WERI-Rb-1 (cell line): ENCODE results near the gene TRAF3.
"Not testable (repeated sequence)": the region's sequence is repeated elsewhere in the genome, so short reads cannot be mapped to it uniquely, and the experiment has no call there.

Source experiments
- DNase-seq: peaks from one replicate; pipeline ENCODE4 v3.0.0-alpha.2; 2020
- H3K27ac ChIP-seq: fragments of 250-450 bp; sonication (Bioruptor Pico); 2 replicates; pipeline ENCODE4 v1.5.1; 2020; ENCODE audit warnings: mild to moderate bottlenecking, moderate library complexity
- H3K27me3 ChIP-seq: fragments of 250-450 bp; sonication (Bioruptor Pico); 2 replicates; pipeline ENCODE4 v1.5.1; 2021; ENCODE audit warnings: mild to moderate bottlenecking, low read depth, moderate library complexity; ENCODE audit not compliant: insufficient read depth, severe bottlenecking
- H3K36me3 ChIP-seq: fragments of 250-450 bp; sonication (Bioruptor Pico); 2 replicates; pipeline ENCODE4 v1.5.1; 2020; ENCODE audit warnings: mild to moderate bottlenecking, moderate library complexity
- H3K4me3 ChIP-seq: 2 replicates; pipeline ENCODE4 v1.5.1; 2011; ENCODE audit warnings: low read depth, mild to moderate bottlenecking, control low read depth, low read length
- H3K9me3 ChIP-seq: fragments of 250-450 bp; sonication (Bioruptor Pico); 2 replicates; pipeline ENCODE4 v1.5.1; 2021; ENCODE audit warnings: mild to moderate bottlenecking, moderate library complexity; ENCODE audit not compliant: severe bottlenecking
- TF ChIP-seq, protein P1 (sequence below): IDR thresholded peaks from 2 replicates; pipeline ENCODE4 v1.5.1; 2011; ENCODE audit warnings: low read depth, mild to moderate bottlenecking, control low read depth, inconsistent platforms, low read length

TRAF3 gene

DNA sequence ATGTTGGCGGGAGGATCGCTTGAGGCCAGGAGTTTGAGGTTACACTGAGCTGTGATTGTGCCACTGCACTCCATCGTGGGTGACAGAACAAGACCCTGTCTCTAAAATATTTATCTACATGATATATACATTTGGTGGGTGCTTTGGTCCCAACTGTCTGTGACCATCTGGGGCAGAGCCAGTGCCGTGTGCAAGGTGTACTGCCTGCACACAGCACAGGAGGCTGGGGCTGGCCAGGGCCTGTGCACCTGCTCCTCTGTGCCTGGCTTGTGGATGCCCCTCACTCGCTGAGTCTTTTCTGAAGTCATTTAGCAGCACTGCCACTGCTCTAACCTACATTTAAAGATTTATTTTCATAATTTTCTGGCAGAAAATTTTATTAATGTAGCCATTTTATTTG, 58.7 kb downstream of the TRAF3 start:
- no peaks in the 10 kb centered on the region for H3K9me3 ChIP-seq
- DNase-seq, result no peak
- peaks cover 5% of the 10 kb centered on the region; the same call in 1 of the 2 replicates for H3K36me3 ChIP-seq
- no peak overlapping the region for H3K27ac ChIP-seq
- TF ChIP-seq, protein P1, sequence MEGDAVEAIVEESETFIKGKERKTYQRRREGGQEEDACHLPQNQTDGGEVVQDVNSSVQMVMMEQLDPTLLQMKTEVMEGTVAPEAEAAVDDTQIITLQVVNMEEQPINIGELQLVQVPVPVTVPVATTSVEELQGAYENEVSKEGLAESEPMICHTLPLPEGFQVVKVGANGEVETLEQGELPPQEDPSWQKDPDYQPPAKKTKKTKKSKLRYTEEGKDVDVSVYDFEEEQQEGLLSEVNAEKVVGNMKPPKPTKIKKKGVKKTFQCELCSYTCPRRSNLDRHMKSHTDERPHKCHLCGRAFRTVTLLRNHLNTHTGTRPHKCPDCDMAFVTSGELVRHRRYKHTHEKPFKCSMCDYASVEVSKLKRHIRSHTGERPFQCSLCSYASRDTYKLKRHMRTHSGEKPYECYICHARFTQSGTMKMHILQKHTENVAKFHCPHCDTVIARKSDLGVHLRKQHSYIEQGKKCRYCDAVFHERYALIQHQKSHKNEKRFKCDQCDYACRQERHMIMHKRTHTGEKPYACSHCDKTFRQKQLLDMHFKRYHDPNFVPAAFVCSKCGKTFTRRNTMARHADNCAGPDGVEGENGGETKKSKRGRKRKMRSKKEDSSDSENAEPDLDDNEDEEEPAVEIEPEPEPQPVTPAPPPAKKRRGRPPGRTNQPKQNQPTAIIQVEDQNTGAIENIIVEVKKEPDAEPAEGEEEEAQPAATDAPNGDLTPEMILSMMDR, result no peak
- H3K27me3 ChIP-seq, result no peaks in the 10 kb centered on the region
- H3K4me3 ChIP-seq, result no peak overlapping the region

DNA sequence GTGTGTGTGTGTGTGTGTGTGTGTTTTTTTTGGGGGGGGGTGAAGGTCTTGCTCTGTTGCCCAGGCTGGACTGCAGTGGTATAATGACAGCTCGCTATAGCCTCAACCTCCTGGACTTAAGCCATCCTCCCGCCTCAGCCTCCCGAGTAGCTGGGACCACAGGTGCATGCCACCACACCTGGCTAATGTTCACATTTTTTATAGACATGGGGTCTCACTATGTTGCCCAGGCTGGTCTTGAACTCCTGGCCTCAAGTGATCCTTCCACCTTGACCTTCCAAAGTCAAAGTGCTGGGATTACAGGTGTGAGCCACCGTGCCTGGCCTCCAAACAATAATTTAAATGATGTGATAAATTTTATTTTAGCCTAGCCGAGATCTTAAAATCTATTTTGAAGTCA, 59.9 kb downstream of the TRAF3 start:
- H3K4me3 ChIP-seq, H3K36me3 ChIP-seq, DNase-seq, H3K9me3 ChIP-seq, H3K27ac ChIP-seq, H3K27me3 ChIP-seq: not testable (repeated sequence)

DNA sequence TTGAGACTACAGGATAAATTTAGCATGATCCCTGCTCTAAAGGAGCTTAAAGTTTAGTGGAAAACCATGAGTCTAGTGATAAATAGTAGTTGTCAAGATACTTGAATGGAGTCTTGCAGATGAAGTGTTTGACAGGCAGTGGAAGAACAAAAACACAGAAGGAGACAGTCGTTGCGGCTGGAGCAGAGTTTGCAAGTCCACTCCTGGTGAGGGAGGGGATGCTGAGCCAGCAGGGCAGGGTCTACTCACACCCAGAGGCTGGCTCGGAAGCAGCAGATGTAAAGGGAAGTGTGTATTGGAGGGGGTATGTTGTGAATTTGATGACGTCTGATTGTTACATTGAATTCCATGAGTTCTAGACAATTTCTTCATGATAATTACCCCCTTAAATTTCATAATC, 61.3 kb downstream of the TRAF3 start:
- DNase-seq, result no peak
- no peak overlapping the region for H3K4me3 ChIP-seq
- H3K27ac ChIP-seq, result no peak overlapping the region
- TF ChIP-seq, protein P1, result no peak
- peaks cover 5% of the 10 kb centered on the region; the same call in 1 of the 2 replicates for H3K36me3 ChIP-seq
- no peaks in the 10 kb centered on the region for H3K27me3 ChIP-seq
- no peaks in the 10 kb centered on the region for H3K9me3 ChIP-seq

DNA sequence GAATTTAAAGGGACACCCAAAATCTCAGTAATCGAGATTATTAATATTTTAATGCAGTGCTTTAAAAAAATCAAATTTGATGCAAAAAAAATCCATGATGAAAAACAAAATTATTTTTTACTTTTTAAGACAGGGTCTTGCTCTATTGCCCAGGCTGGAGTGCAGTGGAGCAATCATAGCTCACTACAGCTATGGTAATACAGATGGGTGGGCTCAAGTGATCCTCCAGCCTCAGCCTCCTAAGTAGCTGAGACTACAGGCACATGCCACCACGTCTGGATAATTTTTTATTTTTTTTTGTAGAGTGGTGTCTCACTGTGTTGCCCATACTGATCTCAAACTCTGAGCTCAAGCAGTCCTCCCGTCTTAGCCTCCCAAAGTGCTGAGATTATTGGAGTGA, 62.9 kb downstream of the TRAF3 start:
- no peak for DNase-seq
- Histone ChIP-seq H3K27ac (no peak overlapping the region), H3K4me3 (no peak overlapping the region), H3K36me3 (no peaks in the 10 kb centered on the region; the same call in 1 of the 2 replicates), H3K9me3 (no peaks in the 10 kb centered on the region), H3K27me3 (no peaks in the 10 kb centered on the region)
- TF ChIP-seq, protein P1, result no peak

DNA sequence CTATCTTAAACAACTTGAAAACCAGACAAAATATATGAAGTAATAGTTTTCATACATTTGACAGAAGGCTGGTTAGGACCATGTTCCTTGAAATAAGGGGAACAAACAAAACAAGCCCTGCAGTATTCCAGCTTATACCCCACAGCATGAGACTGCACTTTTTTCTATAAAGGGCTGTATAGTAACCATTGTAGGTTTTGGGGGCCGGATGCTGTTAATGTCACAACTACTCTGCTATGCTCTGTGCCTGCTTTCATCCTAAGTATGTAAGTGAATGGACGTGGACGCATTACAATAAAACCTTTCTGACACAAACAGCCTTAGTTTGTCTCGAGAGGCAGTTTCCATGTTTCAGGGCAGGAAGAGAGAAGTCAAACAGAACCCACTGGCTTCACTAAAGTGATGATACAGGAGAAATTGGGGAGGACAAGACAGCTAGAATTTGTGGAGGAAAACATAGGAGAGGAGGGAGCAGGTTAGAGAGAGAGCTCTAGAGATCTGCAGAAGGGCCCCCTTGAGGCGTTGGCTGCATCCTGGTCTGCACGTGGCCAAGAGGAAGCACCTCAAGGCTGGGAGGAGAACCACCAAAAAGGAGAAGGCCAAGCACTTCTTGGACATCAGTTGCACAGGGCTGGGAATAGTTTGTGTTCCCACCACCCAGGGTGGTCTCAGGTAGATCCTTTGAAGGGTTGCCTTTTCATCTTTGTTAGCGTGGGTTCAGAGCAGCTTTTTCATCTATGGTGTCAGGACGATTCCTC, 63.7 kb downstream of the TRAF3 start:
- H3K4me3 ChIP-seq, result no peak overlapping the region
- TF ChIP-seq, protein P1, result no peak

DNA sequence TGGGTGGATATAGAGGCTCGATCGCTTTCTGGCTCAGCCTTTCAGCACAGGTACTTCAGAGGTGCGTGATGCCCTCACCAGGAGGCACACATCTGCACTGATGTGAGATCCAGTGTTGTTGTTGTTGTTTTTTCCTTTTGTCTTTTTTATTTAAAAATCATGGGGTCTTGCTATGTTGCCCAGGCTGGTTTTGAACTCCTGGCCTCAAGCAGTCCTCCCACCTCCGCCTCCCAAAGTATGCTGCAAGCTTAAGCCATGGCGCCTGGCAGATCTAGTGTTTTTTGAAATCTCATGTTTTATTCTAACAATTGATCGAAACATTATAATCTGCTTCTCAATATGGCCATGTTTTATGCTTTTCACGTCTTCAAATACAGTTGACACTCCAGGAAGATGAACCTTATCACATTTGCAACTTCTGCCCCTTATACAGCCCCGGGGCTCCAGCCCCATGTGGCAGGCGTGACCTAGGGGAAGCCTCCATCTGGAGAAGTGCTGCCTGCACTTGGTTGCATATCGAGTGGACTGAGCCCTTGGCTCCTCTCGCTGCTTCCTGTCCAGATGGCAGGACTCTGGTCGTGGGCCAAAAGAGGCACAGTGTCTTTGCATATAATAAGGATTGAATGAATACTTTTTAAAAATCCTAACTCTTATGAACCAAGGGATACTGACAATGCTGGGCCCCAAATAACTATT, 71.7 kb downstream of the TRAF3 start:
- Histone ChIP-seq H3K27me3 (no peaks in the 10 kb centered on the region), H3K27ac (peak overlapping the region; percentile 68), H3K9me3 (no peaks in the 10 kb centered on the region), H3K36me3 (no peaks in the 10 kb centered on the region; the same call in 1 of the 2 replicates), H3K4me3 (no peak overlapping the region)
- DNase-seq, result peak; percentile 54
- TF ChIP-seq, protein P1, result no peak

More for the DNA sequence above, 63.7 kb downstream of the TRAF3 start:
- Histone ChIP-seq H3K27me3 (no peaks in the 10 kb centered on the region), H3K9me3 (no peaks in the 10 kb centered on the region), H3K36me3 (no peaks in the 10 kb centered on the region), H3K27ac (no peak overlapping the region)
- DNase-seq, result no peak
